COR-L47 (cell line): Measurements from ENCODE around the gene RFPL3.
"Not testable (repeated sequence)": the region's sequence is repeated elsewhere in the genome, so short reads cannot be mapped to it uniquely, and the experiment has no call there.

ENCODE experiments used
- DNase-seq: peaks from one replicate; lab custom pipeline; 2025; lab: John Stamatoyannopoulos, UW

RFPL3 gene

GRCh38 chr22:32353840-32354239, 3.8 kb upstream of the RFPL3 start:
- DNase-seq, result no peak

GRCh38 chr22:32354360-32355351, 3.0 kb upstream of the RFPL3 start:
- DNase-seq, result no peak

DNA sequence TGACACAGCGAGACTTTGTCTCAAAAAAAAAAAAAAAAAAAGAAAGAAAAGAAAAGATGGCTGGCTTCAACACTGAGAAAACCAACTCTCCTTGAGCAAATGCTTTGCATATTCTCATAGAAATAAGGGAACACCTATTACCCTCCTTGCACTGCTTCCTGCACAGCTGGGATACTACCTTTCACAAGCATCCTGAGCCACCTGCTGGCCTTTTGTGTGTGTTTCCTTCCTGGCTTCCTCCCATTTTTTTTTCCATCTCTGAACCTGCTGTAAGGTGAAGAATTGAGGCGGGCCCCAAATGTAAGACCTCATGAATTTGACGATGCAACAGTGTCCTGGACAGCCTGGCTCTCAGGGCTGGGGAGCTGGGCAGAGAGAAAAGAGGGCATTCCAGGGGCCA, 1.9 kb upstream of the RFPL3 start:
- peak; percentile 45 for DNase-seq

GRCh38 chr22:32360096-32360495, 2.4 kb downstream of the RFPL3 start:
- not testable (repeated sequence) for DNase-seq

- DNase-seq, result no peak
Observed at GRCh38 chr22:32361257-32361656, 3.6 kb downstream of the RFPL3 start.

GRCh38 chr22:32364210-32364609, 6.5 kb downstream of the RFPL3 start:
- no peak for DNase-seq

GRCh38 chr22:32375678-32376450, 18.2 kb downstream of the RFPL3 start:
- no peak for DNase-seq

DNA sequence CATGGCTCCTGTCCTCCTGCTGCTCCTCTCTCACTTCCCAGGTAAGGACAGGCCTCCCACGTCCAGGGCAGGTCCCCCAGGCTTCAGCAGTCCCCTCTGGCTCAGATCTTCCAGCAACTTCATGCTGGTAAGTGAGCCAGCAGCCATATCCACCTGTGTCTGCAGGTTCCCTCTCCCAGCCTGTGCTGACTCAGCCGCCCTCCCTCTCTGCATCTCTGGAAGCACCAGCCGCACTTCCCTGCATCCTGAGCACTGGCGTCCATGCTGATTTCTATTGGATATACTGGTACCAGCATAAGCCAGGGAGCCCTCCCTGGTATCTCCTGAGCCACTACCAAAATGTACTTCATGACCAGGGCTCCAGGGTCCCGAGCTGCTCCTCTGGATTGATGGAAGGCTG, 19.0 kb downstream of the RFPL3 start:
- DNase-seq, result no peak

- DNase-seq, result no peak
Observed at GRCh38 chr22:32378707-32379272, 21.1 kb downstream of the RFPL3 start.

DNA sequence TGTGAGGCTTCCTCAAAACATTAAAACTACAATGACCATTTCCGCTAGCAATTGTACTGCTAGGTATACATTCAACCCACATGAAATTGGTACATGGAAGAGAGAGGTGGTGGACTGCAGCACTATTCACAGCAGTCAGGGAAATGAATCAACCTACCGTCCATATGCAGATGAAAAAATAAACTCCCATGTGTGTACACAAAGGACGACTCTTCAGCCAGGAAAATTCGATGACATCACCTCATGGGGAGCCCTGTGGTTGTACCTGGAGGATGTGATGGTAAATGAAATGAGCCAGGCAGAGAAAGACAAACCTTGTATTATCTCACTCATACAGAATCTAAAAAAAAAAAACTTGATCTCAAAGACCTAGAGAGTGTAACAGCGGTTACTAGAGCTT, 23.3 kb downstream of the RFPL3 start:
- no peak for DNase-seq

DNA sequence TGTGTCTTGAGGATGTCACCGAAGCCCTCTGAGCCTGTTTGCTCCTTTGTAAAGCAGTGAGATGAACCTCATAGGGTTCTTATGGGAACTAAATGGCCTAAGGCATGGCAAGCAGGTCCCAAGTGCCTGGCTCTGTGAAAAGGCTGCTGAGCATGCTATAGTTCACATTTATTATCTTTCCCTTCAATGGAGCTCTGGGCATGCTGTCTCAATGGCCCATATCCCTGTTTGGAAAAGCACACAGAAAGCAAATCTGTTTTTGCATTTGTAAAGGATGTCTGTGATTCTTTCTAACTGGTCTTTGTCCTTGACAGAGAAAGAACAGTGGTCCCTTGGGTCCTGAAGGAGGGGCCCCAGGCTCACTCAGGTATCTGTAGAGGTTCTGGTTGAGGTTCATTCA, 28.0 kb downstream of the RFPL3 start:
- DNase-seq, result no peak

DNA sequence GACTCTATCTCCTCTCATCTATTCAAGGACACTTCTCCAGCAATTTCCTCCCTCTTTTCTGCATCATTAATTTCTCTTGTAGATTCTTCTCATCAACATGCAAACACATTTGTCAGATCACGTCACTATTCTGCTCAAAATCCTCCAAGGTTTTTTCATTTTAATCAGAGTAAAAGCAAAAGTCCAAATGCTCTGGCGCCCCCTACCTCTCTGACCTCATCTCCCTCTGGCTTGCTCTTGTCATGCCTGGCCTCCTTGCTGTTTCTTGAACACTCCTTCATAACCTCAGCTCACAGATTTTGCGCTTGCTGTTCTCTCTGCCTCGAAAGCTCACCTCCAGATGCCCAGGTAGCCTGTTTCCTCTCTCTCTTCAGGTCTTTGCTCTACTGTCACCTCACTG, 32.0 kb downstream of the RFPL3 start:
- DNase-seq, result no peak

GRCh38 chr22:32395107-32395506, 37.4 kb downstream of the RFPL3 start:
- DNase-seq, result no peak

DNA sequence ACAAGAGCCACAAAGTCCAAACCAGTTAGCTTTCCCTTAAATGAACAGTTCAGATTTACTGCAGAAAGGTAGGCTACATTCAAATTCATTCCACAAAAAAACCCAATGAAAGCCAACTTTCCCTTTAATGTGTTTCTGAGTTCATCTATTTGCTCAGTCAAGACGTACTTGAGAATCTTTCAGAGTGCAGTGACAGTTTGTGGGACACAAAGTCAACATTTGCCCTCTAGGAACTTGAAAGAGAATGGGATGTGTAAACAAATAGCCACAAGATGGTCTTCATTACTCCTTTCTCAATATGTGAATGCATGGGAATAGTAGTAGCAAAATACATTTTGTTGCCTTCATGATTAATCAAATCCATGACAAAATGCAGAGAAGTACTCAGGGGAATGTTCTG, 38.6 kb downstream of the RFPL3 start:
- DNase-seq, result no peak

GRCh38 chr22:32396746-32397145, 39.1 kb downstream of the RFPL3 start:
- DNase-seq, result no peak

GRCh38 chr22:32401486-32401885, 43.8 kb downstream of the RFPL3 start:
- DNase-seq, result no peak

DNA sequence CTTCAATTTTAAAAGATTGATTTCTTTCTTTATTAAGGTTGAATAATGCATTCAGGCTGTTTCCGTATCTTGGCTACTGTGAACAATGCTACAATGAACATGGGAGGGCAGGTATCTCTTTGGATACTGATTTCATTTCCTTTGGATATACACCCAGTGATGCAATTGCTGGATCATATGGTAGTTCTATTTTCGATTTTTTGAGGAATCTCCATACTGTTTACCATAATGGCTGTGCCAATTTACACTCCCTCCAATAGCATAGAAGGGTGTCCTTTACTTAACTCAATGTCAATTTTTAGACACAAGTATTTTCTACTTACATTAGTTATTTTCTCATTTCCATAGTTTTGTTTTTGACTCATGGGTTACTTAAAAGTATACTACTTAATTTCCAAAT, 46.4 kb downstream of the RFPL3 start:
- DNase-seq, result no peak

DNA sequence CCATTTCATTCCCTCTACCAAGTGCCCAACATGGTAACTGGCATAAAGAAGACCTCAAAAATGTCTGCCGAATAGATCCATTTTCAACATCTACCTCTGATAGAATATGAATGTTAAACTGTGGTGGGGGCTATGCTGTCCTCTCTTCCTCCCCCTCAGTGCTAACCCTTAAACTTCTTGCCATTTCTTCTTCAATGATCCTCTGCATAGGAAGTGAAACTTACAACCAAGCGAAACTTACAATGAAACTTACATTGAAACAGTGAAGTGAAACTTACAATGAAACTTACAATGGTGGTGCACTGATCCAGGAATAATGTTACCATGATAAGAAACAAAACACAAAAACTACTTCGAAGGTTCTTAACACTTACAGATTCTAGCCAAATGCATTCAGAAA, 49.6 kb downstream of the RFPL3 start:
- no peak for DNase-seq

- DNase-seq, result no peak
Observed at GRCh38 chr22:32407936-32408335, 50.3 kb downstream of the RFPL3 start.

- no peak for DNase-seq
Observed at GRCh38 chr22:32409977-32410376, 52.3 kb downstream of the RFPL3 start.

DNA sequence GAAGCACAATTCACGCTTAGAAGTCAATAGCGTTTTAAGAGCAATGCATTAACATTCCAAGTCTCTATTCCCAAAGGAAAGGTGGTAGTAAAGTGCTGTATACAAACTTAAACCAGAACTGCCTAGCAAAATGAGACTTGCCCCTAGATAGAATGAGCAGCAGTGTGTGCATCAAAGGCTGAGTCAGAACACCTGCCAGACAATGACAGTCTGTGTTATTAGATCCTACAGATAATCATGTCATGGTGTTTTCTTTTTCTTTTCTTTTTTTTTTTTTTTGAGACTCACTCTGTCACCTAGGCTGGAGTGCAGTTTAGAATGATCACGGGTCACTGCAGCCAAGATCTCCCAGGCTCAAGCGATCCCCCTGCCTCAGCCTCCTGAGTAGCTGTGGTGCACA, 52.8 kb downstream of the RFPL3 start:
- DNase-seq, result no peak
